ELF-1 (cell line): ENCODE results near the gene PLXNB2.
A peak's percentile ranks its signal among the peaks of the same experiment; 100 is the strongest.

Experiments
- DNase-seq: peaks from one replicate; pipeline ENCODE4 v3.0.0-alpha.2; 2016; ENCODE audit warnings: low read depth, low spot score

Gene PLXNB2

GRCh38 chr22:50252082-50253045, 55.1 kb downstream of the PLXNB2 start:
- DNase-seq, result peak; percentile 74

- no peak for DNase-seq
Measured at GRCh38 chr22:50251477-50252081, 55.9 kb downstream of the PLXNB2 start.

- DNase-seq, result peak; percentile 85
Measured at GRCh38 chr22:50250555-50251476, 56.6 kb downstream of the PLXNB2 start, which contains the start of gene HDAC10. HDAC10 (minus strand) TSS chr22:50251265; CDS start chr22:50251032, 233 bp downstream.

- no peak for DNase-seq
Measured at GRCh38 chr22:50250249-50250554, 57.2 kb downstream of the PLXNB2 start.

- no peak for DNase-seq
Measured at GRCh38 chr22:50249341-50250248, 57.9 kb downstream of the PLXNB2 start.

GRCh38 chr22:50248196-50249081, 59.0 kb downstream of the PLXNB2 start:
- DNase-seq, result no peak

GRCh38 chr22:50247748-50248147, 59.7 kb downstream of the PLXNB2 start:
- peak; percentile 87 for DNase-seq

DNA sequence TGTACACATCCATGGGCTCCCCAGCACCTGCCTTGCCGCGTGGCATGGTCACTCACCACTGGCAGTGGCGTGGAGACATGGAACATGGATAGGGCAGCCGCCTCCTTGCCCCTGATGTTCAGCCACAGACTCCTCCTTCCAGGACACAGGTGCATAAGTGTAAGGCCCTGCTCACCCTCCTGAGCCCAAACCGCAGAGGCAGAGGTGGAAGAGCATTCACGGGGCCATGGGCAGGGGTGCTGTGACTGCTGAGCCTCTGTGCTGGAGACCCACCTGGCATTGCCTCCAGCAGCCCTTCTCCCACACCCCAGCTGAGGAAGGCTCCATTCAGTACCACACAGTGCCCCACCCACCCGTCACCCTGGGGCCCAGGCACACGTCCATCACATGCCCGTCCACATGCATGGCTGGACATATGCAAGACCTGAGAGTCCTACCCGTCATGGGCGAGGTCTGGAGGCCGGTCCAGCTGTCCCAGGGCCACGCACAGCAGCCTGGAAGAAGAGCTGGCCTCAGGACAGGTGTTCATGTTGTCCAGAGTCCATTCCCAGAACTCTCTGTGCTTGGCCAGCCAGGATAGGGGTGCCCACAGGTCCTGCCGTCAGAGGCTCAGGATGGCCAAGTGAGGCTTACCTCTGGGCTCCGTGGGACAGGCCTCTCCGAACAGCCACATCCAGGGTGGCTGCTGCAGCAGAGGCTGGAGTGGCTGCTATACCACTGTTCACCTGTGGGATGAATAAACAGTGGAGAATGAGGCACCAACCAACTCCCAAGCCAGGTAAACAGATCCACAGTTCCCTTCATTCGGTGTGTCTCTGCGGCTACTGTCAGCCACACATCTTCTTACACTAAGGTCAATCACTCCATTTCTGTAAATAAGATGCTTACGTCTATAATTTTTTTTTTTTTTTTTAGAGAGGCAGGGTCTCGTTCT, 60.9 kb downstream of the PLXNB2 start:
- no peak for DNase-seq

GRCh38 chr22:50245214-50246072, 62.0 kb downstream of the PLXNB2 start:
- no peak for DNase-seq

GRCh38 chr22:50244420-50245213, 62.8 kb downstream of the PLXNB2 start, which contains the start of gene TUBGCP6:
TUBGCP6 (minus strand) TSS chr22:50245023; CDS start chr22:50244459, 564 bp downstream.
- DNase-seq, result peak; percentile 93

DNA sequence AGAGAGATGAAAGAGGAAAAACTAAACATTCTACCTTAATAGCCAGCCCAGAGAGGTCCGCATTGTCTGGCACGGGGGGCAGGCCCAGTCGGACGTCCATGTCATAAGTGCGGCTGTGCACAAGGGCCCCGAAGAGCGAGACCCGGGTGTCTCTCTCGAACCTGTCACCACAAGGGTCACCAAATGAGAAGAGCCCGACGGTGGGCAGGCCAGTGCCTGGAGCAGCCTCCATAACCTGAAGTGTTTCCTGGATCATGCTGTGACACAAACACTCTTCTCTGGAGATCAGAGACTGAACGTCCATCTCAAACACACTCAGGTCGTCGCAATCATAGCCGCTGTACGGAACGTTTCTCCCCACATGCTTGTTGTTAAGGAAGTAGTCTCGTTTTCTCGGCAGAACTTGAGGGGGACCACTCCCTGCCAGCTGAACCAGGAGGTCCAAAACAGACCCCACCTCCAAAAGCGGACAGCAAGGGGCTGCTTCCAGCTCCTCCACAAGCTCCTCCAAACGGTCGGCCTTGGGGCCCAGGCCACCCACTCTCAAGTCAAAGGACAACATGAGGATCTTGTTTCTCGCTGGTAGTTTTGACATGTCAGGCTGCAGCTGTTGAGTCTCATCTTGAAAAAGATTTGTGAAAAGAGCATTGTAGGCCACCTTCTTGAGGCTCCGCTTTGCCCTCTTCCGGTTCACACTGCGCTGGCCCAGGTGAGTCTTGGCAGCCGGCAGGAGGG, 63.6 kb downstream of the PLXNB2 start:
- no peak for DNase-seq

DNA sequence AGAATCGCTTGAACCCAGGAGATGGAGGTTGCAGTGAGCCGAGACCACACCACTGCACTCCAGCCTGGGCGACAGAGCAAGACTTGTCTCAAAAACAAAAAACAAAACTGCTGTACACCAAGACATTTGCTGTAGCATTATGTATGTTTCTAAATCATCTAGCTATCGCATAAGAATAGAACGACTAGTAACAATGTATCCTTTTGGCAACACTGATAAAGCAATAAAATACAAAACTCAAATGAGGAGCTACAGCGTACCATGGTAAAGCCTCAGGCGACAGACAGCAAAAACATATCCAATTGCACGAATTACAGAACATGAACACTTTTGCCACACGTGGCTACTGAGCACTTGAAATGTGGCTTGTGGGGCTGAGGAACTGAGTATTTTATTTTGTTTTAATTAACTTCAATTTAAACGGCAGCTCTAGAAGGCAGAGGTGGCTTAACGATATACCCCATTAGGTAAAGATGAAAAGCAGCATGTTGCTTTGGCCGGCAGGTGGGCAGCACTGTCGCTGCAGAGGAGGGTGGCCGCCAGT, 65.0 kb downstream of the PLXNB2 start:
- no peak for DNase-seq

GRCh38 chr22:50238755-50239154, 68.7 kb downstream of the PLXNB2 start:
- DNase-seq, result no peak

- peak; percentile 44 for DNase-seq
Measured at GRCh38 chr22:50236731-50237409, 70.6 kb downstream of the PLXNB2 start.

GRCh38 chr22:50233223-50233622, 74.2 kb downstream of the PLXNB2 start:
- DNase-seq, result no peak
